ENCODE measurements around the gene LAMA3. TPM values are rescaled to one million over a fixed set of nuclear protein-coding genes. Genes with fewer than 3 reads are reported as not detected.

LAMA3 gene
- total RNA-seq, 1 donor from 2014 or later, result 4.1 TPM

DNA sequence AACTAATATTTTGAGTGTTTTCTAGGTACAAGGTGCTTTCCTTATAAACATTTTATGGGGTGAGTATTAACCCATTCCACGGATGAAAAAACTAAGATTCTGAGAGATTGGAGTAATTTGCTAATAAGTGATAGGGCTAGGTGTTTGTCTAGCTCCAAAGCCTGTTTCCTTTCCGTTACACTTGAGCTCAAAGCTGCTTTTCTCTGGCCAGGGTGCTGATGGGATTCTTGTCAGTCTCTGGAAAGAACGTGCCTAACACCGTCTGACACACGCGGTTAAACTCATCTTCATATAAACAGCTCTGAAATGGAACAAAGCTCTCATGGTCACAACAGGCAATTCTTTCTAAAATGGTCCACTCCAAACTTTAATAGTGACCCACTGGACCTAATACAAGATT lies 24.6 kb upstream of the LAMA3 start:
- no peak for DNase-seq (ENCODE audit: missing footprints)
- ATAC-seq, result no peak
- intact Hi-C loops (cut with DNase I), result no loop called here

DNA sequence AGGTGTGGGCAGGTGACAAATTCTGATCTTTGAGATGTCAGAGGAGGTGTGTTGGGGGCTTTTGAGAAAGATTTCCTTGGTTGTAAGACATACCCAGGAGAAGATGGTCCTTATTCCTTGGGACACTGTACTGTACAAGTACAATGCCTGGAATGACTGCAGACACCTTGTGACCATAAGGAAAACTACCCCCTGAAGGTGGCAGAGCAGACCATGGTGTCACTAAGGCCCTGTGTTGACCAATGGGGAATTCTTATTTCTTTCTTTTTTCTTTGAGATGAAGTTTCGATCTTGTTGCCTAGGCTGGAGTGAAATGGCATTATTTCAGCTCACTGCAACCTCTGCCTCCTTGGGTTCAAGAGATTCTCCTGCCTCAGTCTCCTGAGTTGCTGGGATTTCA lies 22.1 kb upstream of the LAMA3 start:
- DNase-seq (ENCODE audit: missing footprints), result no peak
- intact Hi-C loops (cut with DNase I), result no loop called here
- ATAC-seq, result no peak

DNA sequence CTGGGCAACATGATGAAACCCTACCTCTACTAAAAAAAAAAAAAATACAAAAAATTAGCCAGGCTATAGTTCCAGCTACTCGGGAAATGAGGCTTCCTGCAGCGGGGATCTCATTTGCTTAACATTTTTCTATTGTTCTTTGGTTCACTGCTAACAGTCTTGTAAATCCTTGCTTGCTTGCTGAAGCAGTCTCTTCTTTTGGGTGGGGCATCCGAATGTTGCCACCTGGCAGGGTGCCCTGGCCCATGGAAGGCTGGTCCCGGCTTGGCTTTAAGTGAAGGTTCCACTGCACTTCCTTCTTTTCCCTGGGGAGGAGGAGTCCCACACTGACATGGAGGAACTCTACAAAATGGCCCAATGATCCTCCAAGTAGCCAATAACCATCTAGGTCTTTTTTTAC lies 20.5 kb upstream of the LAMA3 start:
- DNase-seq (ENCODE audit: missing footprints) (no peak), ATAC-seq (no peak)
- intact Hi-C loops (cut with DNase I), result no loop called here

DNA sequence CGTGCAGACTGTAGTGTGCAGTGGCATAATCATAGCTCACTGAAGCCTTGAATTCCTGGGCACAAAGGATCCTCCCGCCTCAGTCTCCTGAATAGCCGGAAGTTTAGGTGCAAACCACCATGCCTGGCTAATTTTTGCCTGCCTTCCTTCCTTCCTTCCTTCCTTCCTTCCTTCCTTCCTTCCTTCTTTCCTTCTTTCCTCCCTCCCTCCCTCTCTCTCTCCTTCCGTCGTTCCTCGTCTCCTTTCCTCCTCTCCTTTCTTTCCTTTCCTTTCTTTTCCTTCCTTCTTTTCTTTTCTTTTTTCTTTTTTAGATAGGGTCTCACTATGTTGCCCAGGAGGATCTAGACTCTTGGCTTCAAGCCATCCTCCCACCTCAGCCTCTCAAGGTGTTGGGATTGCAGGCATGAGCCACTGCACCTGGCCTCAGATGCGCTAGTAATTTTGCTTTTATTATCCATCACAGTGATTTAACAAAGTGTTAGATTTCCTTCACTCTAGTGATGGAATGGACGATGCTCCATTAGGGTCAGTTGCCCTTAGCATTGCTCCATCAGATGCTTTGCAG lies 20.0 kb upstream of the LAMA3 start:
- intact Hi-C loops (cut with DNase I), result no loop called here
- no peak for ATAC-seq
- no peak for DNase-seq (ENCODE audit: missing footprints)

DNA sequence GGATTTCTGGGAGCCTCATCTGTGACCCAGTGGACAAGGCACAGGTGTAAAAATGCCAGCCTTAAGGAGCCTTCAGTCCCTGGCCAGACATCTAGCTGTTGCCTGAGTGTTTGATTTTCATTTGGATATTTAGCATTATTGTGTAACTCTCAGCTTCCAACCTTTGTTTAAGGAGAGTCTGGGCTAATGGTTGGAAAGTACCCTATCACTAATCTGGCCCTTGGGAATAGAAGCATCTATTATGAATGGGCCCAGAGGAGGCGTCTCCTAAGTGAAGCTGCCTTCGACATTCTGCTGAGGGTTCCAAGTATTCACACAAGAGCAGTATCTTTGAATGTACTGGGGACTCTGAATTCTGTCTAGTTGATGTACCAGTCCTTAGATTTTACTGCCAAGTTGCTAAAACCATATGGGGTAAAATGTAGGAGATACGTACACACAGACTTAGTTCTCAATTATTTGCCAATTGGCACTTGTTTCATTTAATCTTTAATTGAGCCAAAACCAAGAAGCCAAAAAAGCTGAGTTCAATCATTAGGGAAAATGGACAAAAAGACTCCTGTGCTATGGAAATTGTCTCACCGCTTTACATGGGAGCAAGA lies 19.3 kb upstream of the LAMA3 start:
- ATAC-seq, result no peak
- intact Hi-C loops (cut with DNase I), result no loop called here
- no peak for DNase-seq (ENCODE audit: missing footprints)

DNA sequence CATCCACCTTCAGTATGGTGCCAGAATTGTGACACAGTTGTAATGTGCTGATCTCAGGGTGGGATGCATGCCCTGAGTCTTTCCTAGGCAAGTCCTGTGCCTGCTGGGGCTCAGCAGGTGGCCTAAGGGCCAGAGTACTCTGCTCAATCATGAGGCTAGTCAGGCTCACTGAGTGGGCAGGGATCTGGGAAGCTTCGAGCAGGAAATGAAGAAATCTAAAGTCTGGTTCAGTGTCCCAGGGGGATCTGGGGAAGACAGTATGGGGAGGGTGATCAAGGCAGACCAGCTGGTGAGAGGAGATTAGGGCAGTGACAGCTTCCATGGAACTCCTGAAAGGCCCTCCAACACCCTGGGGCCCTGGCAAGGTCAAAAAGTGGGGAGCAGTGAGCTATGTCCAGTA lies 17.7 kb upstream of the LAMA3 start:
- peak; percentile 69 for ATAC-seq
- intact Hi-C loops (cut with DNase I), result no loop called here
- DNase-seq (ENCODE audit: missing footprints), result no peak

DNA sequence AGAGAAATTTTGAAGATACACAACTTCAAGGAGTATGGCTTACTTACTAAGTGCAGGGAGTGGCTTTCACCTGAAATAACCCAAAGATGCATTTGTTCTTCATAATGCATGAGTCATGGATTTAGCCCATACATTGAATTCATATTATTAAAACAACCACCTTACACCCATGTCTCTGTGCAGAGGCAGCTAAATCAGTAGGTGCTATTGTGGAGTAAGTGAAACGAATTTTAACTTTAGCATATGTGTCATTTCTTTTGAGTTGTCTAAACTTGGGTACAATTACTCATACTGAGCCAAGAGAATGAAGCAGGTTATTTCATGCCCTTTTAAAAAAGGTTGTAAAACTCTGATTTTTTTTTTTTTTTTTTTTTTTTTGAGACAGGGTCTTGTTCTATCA lies 15.5 kb upstream of the LAMA3 start:
- DNase-seq (ENCODE audit: missing footprints) (no peak), ATAC-seq (no peak)
- intact Hi-C loops (cut with DNase I), result no loop called here

DNA sequence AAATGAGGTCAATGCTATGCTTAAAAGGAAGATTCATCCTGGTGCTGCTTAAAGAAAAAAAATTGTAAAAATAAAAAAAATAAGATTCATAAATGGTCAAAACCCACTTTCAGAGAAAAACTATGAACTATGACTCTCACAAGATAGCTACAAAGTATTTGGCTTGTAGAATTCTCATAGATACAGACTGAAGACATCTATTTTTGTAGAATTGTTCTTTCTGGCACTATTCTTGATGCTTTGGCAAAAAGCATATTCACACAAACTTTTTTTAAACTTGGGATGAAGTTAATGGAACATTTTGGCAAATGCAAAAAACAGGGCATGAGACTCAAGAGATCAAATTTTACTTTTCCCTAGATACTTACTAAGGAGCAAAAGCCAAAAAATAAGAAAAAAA lies 14.0 kb upstream of the LAMA3 start:
- DNase-seq (ENCODE audit: missing footprints), result no peak
- ATAC-seq, result no peak
- intact Hi-C loops (cut with DNase I), result no loop called here

DNA sequence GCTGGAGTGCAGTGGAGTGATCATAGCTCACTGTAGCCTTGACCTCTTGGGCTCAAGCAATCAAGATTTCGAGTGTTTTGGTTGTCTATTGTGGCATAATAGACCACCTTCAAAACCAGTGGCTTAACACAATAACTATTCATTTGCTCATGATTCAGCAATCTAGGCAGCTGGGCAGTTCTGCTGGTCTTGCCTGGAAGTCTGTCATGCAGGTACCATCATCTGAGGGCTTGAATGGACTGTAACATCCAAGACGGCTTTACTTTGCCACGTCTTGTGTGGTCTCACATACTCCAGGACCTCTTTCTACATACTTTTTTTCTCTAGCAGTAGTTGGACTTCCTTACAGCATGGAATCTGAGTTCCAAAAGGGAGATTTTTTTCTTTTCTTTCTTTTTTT lies 13.4 kb upstream of the LAMA3 start:
- intact Hi-C loops (cut with DNase I), result no loop called here
- DNase-seq (ENCODE audit: missing footprints), result no peak
- no peak for ATAC-seq

DNA sequence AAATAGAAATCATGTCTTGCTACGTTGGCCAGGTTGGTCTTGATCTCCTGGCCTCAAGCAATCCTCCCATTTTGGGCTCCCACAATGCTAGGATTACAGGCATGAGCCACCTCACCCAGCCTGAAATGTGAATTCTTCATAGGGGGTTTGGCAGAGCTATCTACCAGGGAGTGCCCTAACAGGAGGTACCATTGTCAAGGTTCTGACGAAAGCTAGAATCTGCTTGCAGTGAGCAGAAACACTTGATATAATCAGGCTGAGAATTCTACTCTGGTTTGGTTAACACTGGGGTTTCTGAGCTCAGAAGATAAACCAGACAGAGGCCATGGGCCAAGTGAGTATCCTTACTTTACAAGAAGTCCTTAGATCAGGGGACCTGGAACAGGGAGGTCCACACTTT lies 7.2 kb upstream of the LAMA3 start:
- intact Hi-C loops (cut with DNase I), result no loop called here
- ATAC-seq (no peak), DNase-seq (ENCODE audit: missing footprints) (no peak)

DNA sequence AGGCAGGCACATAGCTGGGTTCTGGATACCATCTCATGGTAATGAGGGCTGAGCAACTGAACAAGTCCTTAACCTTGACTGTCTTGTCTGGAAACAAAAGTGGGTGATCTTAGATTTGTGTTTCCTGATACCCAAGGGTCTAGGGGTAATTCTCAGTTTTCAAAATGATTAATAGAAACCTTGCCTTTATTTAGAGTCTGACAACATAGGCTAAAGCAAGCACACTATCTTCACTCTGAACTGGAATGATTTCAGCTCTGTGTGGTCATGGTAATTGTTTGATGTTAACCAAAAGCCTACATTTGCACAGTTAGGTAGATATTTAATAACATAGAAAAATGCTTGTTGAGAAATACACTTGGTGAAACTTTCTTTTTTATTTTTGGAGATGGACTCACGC lies 6.8 kb upstream of the LAMA3 start:
- intact Hi-C loops (cut with DNase I), result no loop called here
- DNase-seq (ENCODE audit: missing footprints), result no peak
- ATAC-seq, result no peak

DNA sequence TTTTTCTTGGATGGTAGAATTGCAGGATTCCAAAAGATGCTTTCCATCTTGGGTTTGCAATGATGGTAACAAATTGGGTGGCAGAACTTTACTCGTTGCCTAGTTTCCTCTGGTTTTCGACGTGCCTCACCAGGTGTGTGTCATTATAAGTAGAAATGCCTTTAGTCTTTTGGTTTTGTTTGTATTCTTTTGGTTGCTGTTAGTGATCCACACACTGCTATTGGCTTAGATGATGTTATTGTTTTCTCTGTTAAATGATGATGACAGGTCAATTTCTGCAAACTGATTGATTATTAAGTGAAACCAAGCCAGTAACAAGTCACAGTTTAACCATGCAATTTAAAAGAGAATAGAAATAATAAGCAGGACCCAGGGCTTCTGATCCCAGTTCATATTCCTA lies 6.1 kb upstream of the LAMA3 start:
- DNase-seq (ENCODE audit: missing footprints), result no peak
- no peak for ATAC-seq
- intact Hi-C loops (cut with DNase I), result no loop called here

DNA sequence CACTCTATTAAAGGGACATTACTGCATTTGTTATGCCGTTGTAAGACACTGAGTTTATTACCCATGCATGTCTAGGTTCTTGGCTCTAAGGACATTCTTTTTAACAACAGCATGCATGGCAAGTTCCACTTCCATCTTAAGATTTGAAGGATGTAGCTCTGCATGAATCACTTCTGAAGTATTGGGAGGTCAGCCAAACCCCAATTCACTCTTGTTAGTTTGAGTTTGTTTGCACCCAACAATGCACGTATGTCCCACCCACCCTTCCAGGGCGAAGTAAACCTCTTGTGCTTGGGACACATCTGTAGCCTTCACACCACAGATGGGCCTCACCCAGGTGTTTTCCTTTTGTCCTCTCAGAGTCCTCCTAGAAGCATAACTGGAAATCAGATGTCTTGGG lies 5.6 kb upstream of the LAMA3 start:
- intact Hi-C loops (cut with DNase I), result no loop called here
- ATAC-seq, result no peak
- no peak for DNase-seq (ENCODE audit: missing footprints)

DNA sequence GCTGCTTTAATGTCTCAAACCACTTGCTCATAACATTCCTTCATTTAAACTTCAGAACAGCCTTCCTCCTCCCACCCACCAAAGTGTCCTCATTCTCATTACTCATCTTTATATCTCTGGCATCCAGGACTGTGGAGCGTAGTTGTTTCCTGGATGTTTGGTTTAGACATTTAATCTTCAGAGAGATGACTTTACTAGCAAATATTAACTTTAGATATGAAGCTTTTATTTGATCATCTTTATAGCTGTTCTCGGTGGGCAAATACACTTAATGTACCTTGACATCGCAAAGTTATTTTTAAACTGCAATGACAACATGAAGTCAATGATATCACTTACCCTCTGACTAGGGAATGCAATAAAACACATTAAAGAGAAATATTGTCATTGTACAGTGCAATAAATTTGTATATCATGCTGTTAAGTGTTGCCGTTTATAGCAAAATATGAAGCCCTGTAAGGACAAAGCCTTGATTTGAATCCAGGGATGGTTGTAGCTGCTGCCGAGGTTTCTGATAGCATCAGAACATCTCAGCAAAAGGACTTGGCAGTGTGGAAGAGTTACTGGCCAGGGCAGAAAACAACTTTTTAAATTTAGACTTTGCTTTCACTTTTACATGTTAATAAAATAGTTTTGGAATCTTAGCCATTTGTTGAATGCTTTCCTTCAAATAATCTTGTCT lies 4.6 kb upstream of the LAMA3 start:
- DNase-seq (ENCODE audit: missing footprints), result no peak
- ATAC-seq, result no peak
- intact Hi-C loops (cut with DNase I), result loop anchor here (5.0 kb wide), 1 partner anchor 62 kb away; no protein-coding TSS in a partner anchor

DNA sequence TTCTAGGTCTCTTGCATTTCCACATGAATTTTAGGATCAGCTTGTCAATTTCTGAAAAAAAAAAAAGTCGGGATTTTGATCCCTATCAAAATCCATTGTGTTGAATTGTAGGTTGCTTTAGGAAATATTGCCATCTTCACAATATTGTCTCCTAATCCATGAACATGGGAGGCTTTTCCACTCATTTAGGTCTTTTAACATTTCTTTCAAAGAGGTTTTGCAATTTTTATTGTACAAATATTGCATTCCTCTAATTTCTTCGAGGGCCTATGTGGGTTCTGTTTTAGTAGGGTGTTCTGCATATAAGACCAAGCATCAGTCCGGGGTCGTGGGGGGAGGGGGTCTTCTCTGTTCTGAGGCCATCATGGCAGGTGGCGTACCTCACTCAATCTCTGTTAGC lies 725 bp upstream of the LAMA3 start:
- intact Hi-C loops (cut with DNase I), result loop anchor here (5.0 kb wide), 1 partner anchor 66 kb away; no protein-coding TSS in a partner anchor
- DNase-seq (ENCODE audit: missing footprints), result no peak
- ATAC-seq, result no peak

DNA sequence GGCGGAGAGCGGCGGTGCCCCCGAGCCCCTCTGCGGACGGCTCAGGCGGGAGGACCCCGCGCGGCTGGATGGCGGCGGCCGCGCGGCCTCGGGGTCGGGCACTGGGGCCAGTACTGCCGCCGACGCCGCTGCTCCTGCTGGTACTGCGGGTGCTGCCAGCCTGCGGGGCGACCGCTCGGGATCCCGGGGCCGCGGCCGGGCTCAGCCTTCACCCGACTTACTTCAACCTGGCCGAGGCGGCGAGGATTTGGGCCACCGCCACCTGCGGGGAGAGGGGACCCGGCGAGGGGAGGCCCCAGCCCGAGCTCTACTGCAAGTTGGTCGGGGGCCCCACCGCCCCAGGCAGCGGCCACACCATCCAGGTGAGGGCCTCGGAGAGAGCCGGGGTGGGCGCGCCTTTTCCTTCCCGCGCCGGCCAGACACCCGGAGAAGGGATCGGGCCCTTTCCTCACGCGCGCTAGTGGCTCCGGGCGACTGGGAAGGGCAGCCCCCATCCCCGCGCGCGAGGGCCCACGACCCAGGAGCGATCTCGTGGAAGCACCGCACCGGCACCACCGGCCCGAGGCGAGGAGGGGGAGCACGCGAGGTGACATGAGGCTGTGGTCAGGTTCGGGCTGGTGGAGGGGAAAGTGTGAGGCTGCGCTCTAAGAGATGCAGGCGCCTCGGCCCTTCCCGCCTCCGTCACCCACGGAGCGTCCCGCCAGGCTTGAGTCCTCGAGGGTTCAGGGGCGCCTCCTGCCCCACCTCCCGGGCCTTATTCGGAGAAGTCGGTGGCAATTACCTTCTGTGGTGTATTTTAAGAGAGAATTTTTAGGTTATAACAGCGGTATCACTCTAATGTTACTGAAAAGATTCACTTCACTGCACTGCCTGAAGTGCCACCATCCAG lies 607 bp downstream of the LAMA3 start:
- intact Hi-C loops (cut with DNase I), result loop anchor here (5.0 kb wide), 1 partner anchor 68 kb away; no protein-coding TSS in a partner anchor
- DNase-seq (ENCODE audit: missing footprints) (peak; percentile 68), ATAC-seq (peak; percentile 41)

DNA sequence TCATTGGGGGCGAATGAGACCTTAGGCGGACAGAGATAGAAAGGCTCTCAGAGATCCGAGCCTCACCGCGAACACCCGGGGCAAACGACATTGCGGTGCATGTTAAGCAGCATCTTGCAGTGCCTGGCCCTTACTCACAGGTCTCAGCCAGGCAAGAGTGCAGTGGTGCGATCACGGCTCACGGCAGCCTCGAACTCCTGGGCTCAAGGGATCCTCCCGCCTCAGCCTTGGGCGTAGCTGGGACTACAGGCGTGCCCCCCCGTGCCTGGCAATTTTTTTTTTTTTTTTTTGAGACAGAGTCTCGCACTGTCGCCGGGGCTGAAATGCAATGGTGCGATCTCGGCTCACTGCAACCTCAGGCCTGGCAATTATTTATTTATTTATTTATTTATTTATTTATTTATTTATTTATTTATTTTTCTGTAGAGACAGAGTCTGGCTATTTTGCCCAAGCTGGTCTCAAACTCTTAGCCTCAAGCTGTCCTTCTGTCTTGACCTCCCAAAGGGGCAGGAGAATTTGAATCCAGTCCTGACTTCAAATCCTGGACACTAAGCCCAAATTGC lies 1.3 kb downstream of the LAMA3 start:
- intact Hi-C loops (cut with DNase I), result no loop called here
- no peak for ATAC-seq
- DNase-seq (ENCODE audit: missing footprints), result no peak

DNA sequence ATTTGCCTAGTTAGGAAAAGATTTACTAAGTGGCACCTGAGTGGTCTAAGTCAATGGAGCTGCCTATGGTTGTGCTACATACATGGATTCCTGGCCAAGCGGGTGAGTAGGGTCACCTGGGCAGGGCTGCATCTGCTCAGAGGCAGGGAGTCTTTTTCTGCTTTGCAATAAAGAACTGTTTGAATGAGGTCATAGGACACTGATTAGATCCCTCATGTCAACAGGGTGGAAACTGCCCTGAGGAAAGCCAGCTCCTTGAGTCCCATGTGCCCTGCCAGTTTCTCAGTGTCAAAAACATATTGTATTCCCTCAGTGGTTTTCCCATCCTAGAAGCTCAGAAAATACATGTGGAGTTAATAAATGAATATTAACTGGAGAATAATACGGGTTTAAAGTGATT lies 4.6 kb downstream of the LAMA3 start:
- ATAC-seq (no peak), DNase-seq (ENCODE audit: missing footprints) (no peak)
- intact Hi-C loops (cut with DNase I), result no loop called here

DNA sequence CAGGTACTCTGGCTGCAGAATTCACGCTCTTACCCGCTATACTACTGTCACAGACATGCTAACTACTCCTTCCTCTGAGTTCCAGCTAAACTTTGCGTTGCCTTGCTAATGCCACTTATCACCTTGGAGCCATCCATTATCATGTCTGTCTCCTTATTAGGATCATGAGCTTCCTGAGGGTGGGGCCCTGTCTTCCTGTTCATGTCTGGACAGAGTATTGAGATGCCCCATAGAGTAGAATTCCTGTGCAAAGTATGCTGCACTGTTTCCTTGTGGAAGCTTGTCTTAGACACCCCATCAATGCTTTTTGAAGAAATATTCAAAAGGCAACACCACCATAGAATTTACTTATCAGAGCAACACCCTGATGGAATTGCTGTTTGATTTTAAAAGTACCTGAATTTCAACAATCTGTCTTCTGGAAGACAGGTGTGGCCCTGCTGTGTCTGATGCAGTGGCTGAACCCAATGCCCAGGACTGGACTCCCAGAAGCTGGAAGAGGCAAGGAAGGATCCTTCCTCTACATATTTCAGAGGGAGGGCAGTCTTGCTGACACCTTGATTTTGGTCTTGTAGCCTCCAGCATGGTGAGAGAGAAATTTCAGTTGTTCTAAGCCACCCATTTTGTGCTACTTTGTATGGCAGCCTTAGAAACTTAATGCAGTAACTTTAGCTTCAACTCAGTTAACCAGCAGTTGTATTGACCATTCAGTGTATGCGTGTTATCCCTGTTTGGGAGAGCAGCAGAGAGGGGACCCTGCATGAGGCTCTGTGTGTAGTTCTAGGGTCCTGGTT lies 5.6 kb downstream of the LAMA3 start:
- DNase-seq (ENCODE audit: missing footprints), result no peak

More for the DNA sequence above, 5.6 kb downstream of the LAMA3 start:
- no peak for ATAC-seq
- intact Hi-C loops (cut with DNase I), result no loop called here
